Astrocyte (in vitro differentiated cells and primary cell): ENCODE results near the gene SPARCL1.

Source experiments
- CTCF ChIP-seq: IDR thresholded peaks from 2 replicates; pipeline ENCODE4 v1.5.1; 2011; ENCODE audit warnings: low read depth, mild to moderate bottlenecking, inconsistent platforms, low read length, moderate library complexity; ENCODE audit not compliant: insufficient read depth
- EZH2 ChIP-seq: IDR thresholded peaks from 2 replicates; pipeline ENCODE4 v1.6.1; 2012; ENCODE audit warnings: mild to moderate bottlenecking, low read length, inconsistent platforms; ENCODE audit not compliant: insufficient read depth

- TF ChIP-seq CTCF (no peak), EZH2 (no peak)
Measured at GRCh38 chr4:87444741-87445140, 84.4 kb downstream of the SPARCL1 start.
